Neural cell (in vitro differentiated cells): Measurements from ENCODE around the gene CD37. TPM values are rescaled to one million over a fixed set of nuclear protein-coding genes. Genes with fewer than 3 reads are reported as not detected.

Experiments
- H2AFZ ChIP-seq: fragments of 200-600, 300-800 bp; sonication (generic), shearing (Covaris generic); 2 replicates; pipeline ENCODE4 v1.6.0; 2014; ENCODE audit warnings: low read depth, mild to moderate bottlenecking, antibody characterized with exemption, low read length, moderate library complexity
- H3F3A ChIP-seq: fragments of 200-600 bp; shearing (Covaris generic); 2 replicates; pipeline ENCODE4 v1.6.1; 2016; ENCODE audit warnings: mild to moderate bottlenecking, moderate library complexity, mixed read lengths, antibody characterized with exemption, low read length; ENCODE audit not compliant: insufficient read depth, poor library complexity, severe bottlenecking
- H3K27ac ChIP-seq: fragments of 200-600, 300-800 bp; sonication (generic), shearing (Covaris generic); 2 replicates; pipeline ENCODE4 v1.5.1; 2014; ENCODE audit warnings: mild to moderate bottlenecking, low read length, moderate library complexity
- H3K27me3 ChIP-seq: fragments of 300-800, 200-600 bp; sonication (generic), shearing (Covaris generic); 2 replicates; pipeline ENCODE4 v1.6.0; 2014; ENCODE audit warnings: mild to moderate bottlenecking, low read depth, low read length, moderate library complexity; ENCODE audit not compliant: insufficient read depth
- H3K36me3 ChIP-seq: fragments of 300-800, 200-600 bp; sonication (generic), shearing (Covaris generic); 2 replicates; pipeline ENCODE4 v1.5.1; 2014; ENCODE audit warnings: mild to moderate bottlenecking, antibody characterized with exemption, low read length, moderate library complexity; ENCODE audit not compliant: insufficient read depth
- H3K4me2 ChIP-seq: fragments of 300-800, 200-600 bp; sonication (generic), shearing (Covaris generic); 2 replicates; pipeline ENCODE4 v1.6.0; 2014; ENCODE audit warnings: mild to moderate bottlenecking, low read length
- H3K4me3 ChIP-seq: fragments of 300-800, 200-600 bp; sonication (generic), shearing (Covaris generic); 2 replicates; pipeline ENCODE4 v1.5.1; 2014; ENCODE audit warnings: mild to moderate bottlenecking, low read length, moderate library complexity
- H3K79me2 ChIP-seq: fragments of 200-600 bp; shearing (Covaris generic); replicated peaks from 2 replicates; pipeline ENCODE4 v1.6.0; 2014; ENCODE audit warnings: mild to moderate bottlenecking, low read length, moderate library complexity; ENCODE audit not compliant: insufficient read depth
- H3K9ac ChIP-seq: fragments of 300-800, 200-600 bp; sonication (generic), shearing (Covaris generic); 2 replicates; pipeline ENCODE4 v1.6.1; 2016; ENCODE audit warnings: mild to moderate bottlenecking, low read length, mixed read lengths
- H3K9me2 ChIP-seq: fragments of 200-600 bp; shearing (Covaris generic); 2 replicates; pipeline ENCODE4 v1.6.1; 2016; ENCODE audit warnings: mild to moderate bottlenecking, low read length, mixed read lengths; ENCODE audit not compliant: insufficient read depth
- H3K9me3 ChIP-seq: fragments of 200-600, 300-800 bp; sonication (generic), shearing (Covaris generic); 2 replicates; pipeline ENCODE4 v1.6.1; 2016; ENCODE audit warnings: mild to moderate bottlenecking, mixed run types, low read length, moderate library complexity, mixed read lengths
- H4K20me1 ChIP-seq: fragments of 200-600 bp; shearing (Covaris generic); 2 replicates; pipeline ENCODE4 v1.6.1; 2016; ENCODE audit warnings: mild to moderate bottlenecking, mixed run types; ENCODE audit not compliant: insufficient read depth
- CTCF ChIP-seq: fragments of 450-650 bp; IDR thresholded peaks from 2 replicates; pipeline ENCODE4 v1.5.1; 2014; ENCODE audit warnings: antibody characterized with exemption, mild to moderate bottlenecking, moderate library complexity; ENCODE audit not compliant: poor library complexity, severe bottlenecking
- EP300 ChIP-seq: fragments of 450-650 bp; conservative IDR thresholded peaks from 2 replicates; pipeline ENCODE4 v1.6.1; 2014; ENCODE audit warnings: antibody characterized with exemption, mild to moderate bottlenecking, moderate library complexity; ENCODE audit not compliant: poor library complexity, severe bottlenecking
- EZH2 ChIP-seq: fragments of 200-600, 300-800 bp; shearing (Covaris generic), sonication (generic); IDR thresholded peaks from 2 replicates; pipeline ENCODE4 v1.6.1; 2014; ENCODE audit warnings: antibody characterized with exemption, low read length, borderline replicate concordance, mild to moderate bottlenecking; ENCODE audit not compliant: insufficient read depth, poor library complexity, severe bottlenecking
- MXI1 ChIP-seq: fragments of 450-650 bp; conservative IDR thresholded peaks from 2 replicates; pipeline ENCODE4 v1.6.1; 2014; ENCODE audit warnings: antibody characterized with exemption, mild to moderate bottlenecking; ENCODE audit not compliant: poor library complexity, severe bottlenecking
- POLR2AphosphoS5 ChIP-seq: IDR thresholded peaks from 2 replicates; pipeline ENCODE4 v1.6.1; 2012
- RAD21 ChIP-seq: fragments of 450-650 bp; conservative IDR thresholded peaks from 2 replicates; pipeline ENCODE4 v1.6.1; 2014; ENCODE audit warnings: antibody characterized with exemption, mild to moderate bottlenecking, moderate library complexity
- REST ChIP-seq: IDR thresholded peaks from 2 replicates; pipeline ENCODE4 v1.6.1; 2012; ENCODE audit warnings: borderline replicate concordance
- SMC3 ChIP-seq: fragments of 450-650 bp; conservative IDR thresholded peaks from 2 replicates; pipeline ENCODE4 v1.6.1; 2014; ENCODE audit warnings: antibody characterized with exemption, mild to moderate bottlenecking, moderate library complexity; ENCODE audit not compliant: poor library complexity
- TAF1 ChIP-seq: IDR thresholded peaks from 2 replicates; pipeline ENCODE4 v1.6.1; 2012; ENCODE audit warnings: low read depth
- polyA plus RNA-seq: library from polyadenylated mRNA; depleted of rRNA; stranded (reverse); fragments of >200 nt; gene quantifications from 2 replicates; pipeline ENCODE4 v1.2.3, GENCODE V29; 2014

The CD37 gene
- polyA plus RNA-seq, 1 donor from 2014 or later, result not detected

- H3F3A ChIP-seq, result no peaks in the 10 kb centered on the region
- H2AFZ ChIP-seq, result no peak overlapping the region
- H3K27ac ChIP-seq, result no peak overlapping the region
- no peak for TF ChIP-seq REST
- no peak for TF ChIP-seq TAF1
- TF ChIP-seq EZH2, result no peak
- TF ChIP-seq POLR2AphosphoS5, result no peak
- TF ChIP-seq MXI1, result no peak
- TF ChIP-seq EP300, result no peak
- no peak for TF ChIP-seq CTCF
- no peak for TF ChIP-seq SMC3
- no peak for TF ChIP-seq RAD21
- no peaks in the 10 kb centered on the region for H3K36me3 ChIP-seq
- H3K9ac ChIP-seq, result no peak overlapping the region
- no peaks in the 10 kb centered on the region for H3K79me2 ChIP-seq
- no peak overlapping the region for H3K4me2 ChIP-seq
- no peaks in the 10 kb centered on the region for H4K20me1 ChIP-seq
- no peaks in the 10 kb centered on the region for H3K9me3 ChIP-seq
- H3K9me2 ChIP-seq, result no peaks in the 10 kb centered on the region
- no peak overlapping the region for H3K4me3 ChIP-seq
- H3K27me3 ChIP-seq, result no peaks in the 10 kb centered on the region
Measured at GRCh38 chr19:49378512-49378911, 43.3 kb downstream of the CD37 start.

- no peak overlapping the region for H3K27ac ChIP-seq
- no peak overlapping the region for H2AFZ ChIP-seq
- TF ChIP-seq REST, result no peak
- no peak for TF ChIP-seq EZH2
- TF ChIP-seq RAD21, result no peak
- TF ChIP-seq EP300, result no peak
- no peak for TF ChIP-seq CTCF
- no peak for TF ChIP-seq TAF1
- TF ChIP-seq POLR2AphosphoS5, result no peak
- TF ChIP-seq MXI1, result no peak
- no peak for TF ChIP-seq SMC3
Measured at GRCh38 chr19:49380391-49380790, 45.2 kb downstream of the CD37 start.

More at GRCh38 chr19:49380391-49380790, 45.2 kb downstream of the CD37 start:
- H3F3A ChIP-seq, result no peaks in the 10 kb centered on the region
- no peak overlapping the region for H3K4me3 ChIP-seq
- H3K4me2 ChIP-seq, result no peak overlapping the region
- no peaks in the 10 kb centered on the region for H3K27me3 ChIP-seq
- no peaks in the 10 kb centered on the region for H4K20me1 ChIP-seq
- no peaks in the 10 kb centered on the region for H3K79me2 ChIP-seq
- no peaks in the 10 kb centered on the region for H3K9me3 ChIP-seq
- H3K9me2 ChIP-seq, result no peaks in the 10 kb centered on the region
- no peak overlapping the region for H3K9ac ChIP-seq
- H3K36me3 ChIP-seq, result no peaks in the 10 kb centered on the region
